ENCODE measurements around the gene FDX2. TPM values are rescaled to one million over a fixed set of nuclear protein-coding genes. Genes with fewer than 3 reads are reported as not detected.

Gene FDX2
- total and polyA plus RNA-seq, 2 of the 8 experiments (the other 6 are each of a cell fraction or from before 2014, with no cell fraction given): 27.0 to 64.4 TPM

- no peak overlapping the region for H2BK120ac ChIP-seq (replicated peaks; ENCODE audit: low read depth, low read length)
- H3K4me1 ChIP-seq (replicated peaks in 1 of 4; ENCODE audit: control insufficient read depth in 3 of 4, insufficient read depth in 4 of 4, low read length in 3 of 4): no peaks in the 10 kb centered on the region; a peak in 1 of 7 replicates
- H2AFZ ChIP-seq (ENCODE audit: low read length): no peak overlapping the region
- no peak overlapping the region for H4K5ac ChIP-seq (ENCODE audit: insufficient read length, low read depth, low read length)
- H2BK20ac ChIP-seq (ENCODE audit: low read length): no peak overlapping the region
- DNase-seq (ENCODE audit: low read depth in 1 of 2, low spot score in 2 of 2) (no peak), FAIRE-seq (no peak)
- H3K79me1 ChIP-seq (ENCODE audit: low read depth, low read length): no peaks in the 10 kb centered on the region
- no peak overlapping the region for H4K8ac ChIP-seq (ENCODE audit: extremely low read depth, insufficient read depth, low read length)
- no peak overlapping the region for H2BK15ac ChIP-seq (ENCODE audit: low read length)
- H3K18ac ChIP-seq (ENCODE audit: extremely low read depth, low read length): no peak overlapping the region
- H3K4ac ChIP-seq (replicated peaks; ENCODE audit: insufficient read length, low read depth, low read length): no peak overlapping the region
- H3K36me3 ChIP-seq (ENCODE audit: control insufficient read depth in 2 of 4, insufficient read depth in 4 of 4, low read length in 3 of 4): peaks cover 23 to 68% (median 51%) of the 10 kb centered on the region in 4 experiments
- no peak overlapping the region for H3K4me3 ChIP-seq (ENCODE audit: extremely low read depth in 1 of 4, insufficient read depth in 2 of 4, low read depth in 3 of 4, low read length in 4 of 4)
- H3K4me2 ChIP-seq (ENCODE audit: insufficient read depth in 1 of 2, low read depth in 2 of 2, low read length in 2 of 2): no peak overlapping the region
- no peak overlapping the region for H3K27ac ChIP-seq (ENCODE audit: low read depth, low read length)
- no peak overlapping the region for H2BK5ac ChIP-seq (ENCODE audit: low read depth, low read length)
- H4K91ac ChIP-seq (replicated peaks; ENCODE audit: insufficient read length, low read length): no peak overlapping the region
- no peak overlapping the region for H3K23ac ChIP-seq (ENCODE audit: insufficient read length)
- WGBS, 2 experiments (ENCODE audit: extremely low coverage in 1 of 2, insufficient coverage in 1 of 2, insufficient read length in 1 of 2, insufficient replicate concordance in 2 of 2, low coverage in 1 of 2, low lambda C conversion rate in 2 of 2, missing lambda C conversion rate in 1 of 2): 88% methylated on average over 25 of the region's 32 CpGs; no CpG with 5 or more reads in 1 of the 2 experiments
- H3K14ac ChIP-seq (ENCODE audit: insufficient read length): no peak overlapping the region
- no peak overlapping the region for H3K56ac ChIP-seq (replicated peaks; ENCODE audit: insufficient read length, low read depth, low read length)
- H3K23me2 ChIP-seq (ENCODE audit: low read depth, low read length): no peaks in the 10 kb centered on the region; the same call in 1 of the 2 replicates
- no peaks in the 10 kb centered on the region for H3K9me3 ChIP-seq (ENCODE audit: insufficient read depth in 2 of 2, low read depth in 1 of 2, low read length in 1 of 2)
- H3K9ac ChIP-seq (replicated peaks in 1 of 4; ENCODE audit: extremely low read depth in 1 of 4, low read depth in 3 of 4, low read length in 3 of 4): no peak overlapping the region
- H2BK12ac ChIP-seq (ENCODE audit: low read depth, low read length): no peak overlapping the region
- H3K79me2 ChIP-seq (ENCODE audit: control insufficient read depth in 1 of 2, insufficient read depth in 2 of 2, low read length in 2 of 2): no peaks in the 10 kb centered on the region
- POLR2A ChIA-PET (ENCODE audit: partially characterized antibody): interaction anchor here (1.5 to 11.4 kb wide), 3 partner anchors 12 to 31 kb away, joined by 6 to 104 read pairs (median 7); partner anchors contain the start of genes ICAM5 and RAVER1
- peaks cover 0 to 12% of the 10 kb centered on the region in 2 experiments for H4K20me1 ChIP-seq (replicated peaks in 1 of 2; ENCODE audit: control insufficient read depth in 1 of 2, insufficient read depth in 2 of 2, low read length in 2 of 2)
- CTCF ChIA-PET (ENCODE audit: partially characterized antibody): interaction anchor here (0.6 to 2.4 kb wide), 9 partner anchors 9 to 68 kb away, joined by 3 to 13 read pairs (median 3); partner anchors contain the start of gene ZGLP1
- no peak overlapping the region for H2AK5ac ChIP-seq (ENCODE audit: low read depth, low read length)
- no peaks in the 10 kb centered on the region; a peak in 1 of 7 replicates for H3K27me3 ChIP-seq (replicated peaks in 1 of 4; ENCODE audit: control insufficient read depth in 3 of 4, extremely low read depth in 1 of 4, insufficient read depth in 3 of 4, low read length in 3 of 4)
- TF ChIP-seq SRF (IDR thresholded peaks at IDR 0.05; ENCODE audit: low read depth, low read length) (no peak), MAX (IDR thresholded peaks at IDR 0.05) (no peak), HDAC6 (IDR thresholded peaks at IDR 0.05; ENCODE audit: low read depth, low read length) (no peak), BACH1 (IDR thresholded peaks at IDR 0.05; ENCODE audit: low read length) (no peak)
Observed at GRCh38 chr19:10320602-10321416, 5.0 kb upstream of the FDX2 start.
